HG03342 (cell line): Measurements from ENCODE around the gene PNMA6E.
"Not testable (repeated sequence)": the region's sequence is repeated elsewhere in the genome, so short reads cannot be mapped to it uniquely, and the experiment has no call there.

Experiments used
- ATAC-seq: cut with Tn5 transposase; IDR thresholded peaks from one replicate; pipeline ENCODE4 v1.9.1; 2021; ENCODE audit warnings: mild to moderate bottlenecking, moderate library complexity; ENCODE audit not compliant: unreplicated experiment

Gene PNMA6E

DNA sequence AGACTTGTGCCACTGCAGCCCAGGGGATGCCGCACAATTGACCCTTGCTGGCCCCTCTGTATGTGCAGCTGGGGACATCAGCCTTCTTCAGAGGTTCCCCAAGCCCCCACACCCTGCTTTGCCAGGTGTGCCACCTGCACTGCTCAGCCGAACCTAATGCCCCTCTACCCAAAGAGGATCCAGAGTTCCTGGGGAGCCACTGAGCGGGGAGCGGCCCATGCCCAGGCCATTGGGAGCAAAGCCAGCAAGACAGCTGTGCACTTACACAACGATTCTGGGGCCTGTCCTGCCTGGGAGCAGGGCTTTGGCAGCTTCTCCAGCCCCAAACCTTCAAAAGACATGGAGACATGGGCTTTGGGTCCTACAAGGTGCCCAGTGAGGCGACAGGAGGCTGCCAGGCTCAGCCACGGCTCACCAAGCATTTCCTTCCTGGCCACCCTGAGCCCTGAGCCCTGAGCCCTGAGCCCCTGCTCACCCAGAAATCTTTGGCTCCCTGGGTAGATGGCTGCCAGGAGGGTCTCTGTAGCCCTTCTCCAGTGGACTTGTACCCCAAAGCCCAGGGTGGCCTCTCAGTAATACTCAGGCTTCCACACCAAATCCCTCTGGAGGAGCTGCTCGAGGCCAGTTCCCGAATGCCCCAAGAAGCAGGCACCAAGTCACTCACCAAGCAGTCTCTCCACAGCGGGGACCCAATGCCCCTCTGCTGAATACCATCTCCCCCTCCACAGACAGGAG lies 13.0 kb downstream of the PNMA6E start:
- no peak for ATAC-seq

DNA sequence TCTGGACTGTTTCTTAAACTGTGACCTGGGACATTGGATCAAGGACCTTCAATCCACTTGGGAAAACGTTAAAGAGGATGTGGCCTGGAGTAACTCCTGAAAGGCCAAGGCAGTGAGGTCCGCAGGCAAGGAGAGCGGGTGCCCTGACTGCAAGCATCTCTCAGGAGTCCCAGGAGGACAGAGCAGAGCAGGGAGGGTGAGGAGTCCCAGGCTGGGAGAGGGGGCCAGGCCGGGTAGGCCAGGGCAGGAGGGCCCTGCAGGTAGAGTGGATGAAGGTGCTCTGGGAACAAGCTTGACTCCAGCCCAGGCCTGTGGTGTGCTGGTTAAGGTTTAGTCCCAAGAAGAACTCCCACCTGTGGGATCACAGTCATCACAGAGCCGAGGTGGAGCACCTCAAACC lies 13.8 kb downstream of the PNMA6E start:
- no peak for ATAC-seq

DNA sequence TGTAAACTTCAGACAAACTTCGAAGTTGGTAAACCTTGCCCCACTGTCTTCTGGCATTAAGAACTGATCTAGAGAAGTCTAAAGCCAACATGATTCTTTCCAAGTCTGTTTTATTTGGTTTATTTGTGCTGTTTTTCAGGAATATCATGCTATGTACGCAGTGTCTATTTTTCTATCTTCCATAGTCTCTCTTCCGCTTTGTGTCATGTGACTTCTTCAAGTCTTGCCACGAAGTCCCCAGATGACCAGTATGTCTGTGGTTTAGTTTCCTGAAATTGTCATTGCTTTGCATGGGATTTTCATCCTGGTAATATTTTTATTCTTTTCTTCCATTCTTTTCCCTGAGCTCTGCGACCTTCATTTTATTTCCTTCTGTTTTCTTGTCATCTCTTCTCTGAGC lies 15.1 kb downstream of the PNMA6E start:
- ATAC-seq: no peak

DNA sequence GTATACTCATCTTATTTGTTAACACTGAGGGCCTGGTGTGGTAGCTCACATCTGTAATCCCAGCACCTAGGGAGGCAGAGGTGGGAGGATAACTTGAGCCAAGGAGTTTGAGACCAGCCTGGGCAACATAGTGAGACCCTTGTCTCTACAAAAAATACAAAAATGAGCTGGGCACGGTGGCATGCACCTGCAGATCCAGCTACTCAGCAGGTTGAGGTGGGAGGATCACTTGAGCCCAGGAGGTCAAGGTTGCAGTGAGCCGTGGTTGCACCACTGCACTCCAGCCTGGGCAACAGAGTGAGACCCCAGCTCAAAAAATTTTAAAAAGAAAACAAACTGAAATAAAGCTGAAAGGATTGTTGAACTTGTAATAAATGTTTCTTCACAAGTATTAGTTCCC lies 16.2 kb downstream of the PNMA6E start:
- not testable (repeated sequence) for ATAC-seq

DNA sequence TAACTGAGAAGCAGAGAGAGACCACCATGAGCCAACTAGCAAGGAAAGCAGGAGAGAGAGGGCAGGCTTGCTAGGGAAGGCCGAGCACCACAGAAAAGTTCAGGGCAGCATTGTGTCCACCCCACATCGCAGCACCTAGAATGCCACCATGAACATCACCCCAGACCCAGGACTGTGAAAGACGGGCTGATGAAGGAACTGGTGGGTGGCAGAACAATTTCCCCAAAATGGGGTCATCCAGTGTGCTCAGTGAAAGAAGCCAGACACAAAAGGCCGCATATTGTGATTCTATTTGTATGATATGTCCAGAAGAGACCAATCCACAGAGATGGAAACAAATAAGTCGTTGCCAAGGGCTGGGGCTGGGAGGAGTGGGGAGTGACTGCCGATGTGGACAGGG lies 16.8 kb downstream of the PNMA6E start:
- no peak for ATAC-seq

DNA sequence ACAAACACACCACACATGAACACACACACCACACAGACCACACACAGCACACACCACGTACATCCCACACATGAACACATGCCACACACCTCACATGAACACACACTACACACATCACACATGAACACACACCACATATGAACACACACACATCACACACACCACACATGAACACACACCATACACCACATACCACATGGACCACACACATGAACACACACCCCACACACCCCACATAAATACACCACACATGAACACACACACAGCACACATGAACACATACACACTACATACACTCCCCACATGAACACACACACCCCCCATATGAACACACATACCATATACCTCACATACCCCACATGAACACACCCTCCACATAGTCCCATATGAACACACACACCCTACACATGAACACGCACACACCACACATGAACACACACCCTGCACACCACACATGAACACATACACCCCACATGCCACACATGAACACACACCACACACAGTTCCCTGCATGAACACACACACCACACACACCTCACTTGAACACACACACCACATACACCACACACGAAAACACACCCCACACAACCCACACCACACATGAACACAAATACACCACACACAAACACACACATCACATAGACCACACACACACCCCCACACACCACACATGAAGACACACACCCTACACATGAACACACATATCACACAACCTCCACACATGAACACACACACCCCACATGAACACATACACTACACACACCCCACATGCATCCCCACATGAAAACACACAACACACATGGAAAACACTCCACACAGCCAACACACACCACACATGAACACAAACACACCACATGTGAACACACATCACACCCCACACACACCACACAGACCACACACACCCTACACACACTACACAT lies 18.3 kb downstream of the PNMA6E start:
- ATAC-seq: no peak

DNA sequence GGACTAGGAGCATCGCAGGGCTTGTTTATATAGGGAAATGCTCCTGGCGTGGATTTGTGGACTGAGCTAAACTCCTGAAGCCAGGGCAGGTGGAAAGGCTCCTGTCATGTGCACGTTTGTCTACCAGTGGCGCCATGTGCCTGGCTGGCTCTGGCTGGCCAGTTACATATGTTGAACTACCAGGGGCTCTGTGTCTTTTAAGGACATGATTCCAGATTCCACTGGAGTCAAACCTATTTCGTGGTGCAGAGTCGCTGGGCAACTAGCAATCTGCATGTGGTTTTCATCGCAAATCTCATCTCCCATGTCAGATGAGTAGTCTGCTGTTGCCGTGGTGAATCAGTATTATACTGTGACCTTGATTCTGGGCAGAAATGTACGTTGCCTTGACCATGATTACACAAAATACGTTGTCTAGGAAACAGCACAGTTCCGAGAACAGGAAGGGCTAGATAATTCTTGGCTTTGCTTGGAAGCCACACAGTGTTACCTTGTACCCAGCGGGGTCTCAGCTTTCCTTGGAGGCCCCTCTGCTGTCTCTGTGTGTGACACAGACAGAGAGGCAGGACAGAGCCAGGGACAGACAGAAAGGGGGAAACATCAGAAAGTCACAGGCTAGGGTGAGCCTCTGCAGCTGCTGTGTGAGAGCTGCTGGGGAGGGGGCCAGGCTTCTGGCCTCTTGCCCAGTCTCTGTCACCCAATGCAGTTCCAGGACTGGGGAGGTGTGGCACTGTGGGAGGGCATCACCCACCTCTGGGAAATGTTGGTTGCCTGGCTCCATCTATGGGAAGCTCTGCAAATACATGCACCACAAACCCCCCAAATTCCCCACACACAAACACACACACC lies 19.2 kb downstream of the PNMA6E start:
- ATAC-seq: peak; percentile 59

DNA sequence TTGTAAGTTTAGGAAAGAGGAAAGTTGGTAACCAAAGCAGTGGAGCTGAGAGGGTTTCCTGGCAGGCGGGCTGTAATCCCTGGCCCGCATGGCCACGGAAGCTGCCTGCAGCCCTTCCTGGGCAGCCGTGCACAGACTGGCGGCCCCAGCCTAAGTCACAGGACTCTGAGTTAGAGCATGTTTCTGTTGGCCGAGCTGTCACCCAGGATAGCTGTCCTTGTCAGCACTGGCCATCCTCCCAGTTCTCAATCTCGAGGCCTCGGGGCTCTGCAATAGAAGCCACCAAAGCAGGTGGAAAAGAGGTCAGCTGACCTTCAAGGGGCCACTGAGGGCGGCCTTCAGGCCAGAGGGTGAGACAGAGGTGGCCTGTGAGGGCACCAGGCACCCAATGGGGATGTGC lies 20.5 kb downstream of the PNMA6E start:
- ATAC-seq: no peak

DNA sequence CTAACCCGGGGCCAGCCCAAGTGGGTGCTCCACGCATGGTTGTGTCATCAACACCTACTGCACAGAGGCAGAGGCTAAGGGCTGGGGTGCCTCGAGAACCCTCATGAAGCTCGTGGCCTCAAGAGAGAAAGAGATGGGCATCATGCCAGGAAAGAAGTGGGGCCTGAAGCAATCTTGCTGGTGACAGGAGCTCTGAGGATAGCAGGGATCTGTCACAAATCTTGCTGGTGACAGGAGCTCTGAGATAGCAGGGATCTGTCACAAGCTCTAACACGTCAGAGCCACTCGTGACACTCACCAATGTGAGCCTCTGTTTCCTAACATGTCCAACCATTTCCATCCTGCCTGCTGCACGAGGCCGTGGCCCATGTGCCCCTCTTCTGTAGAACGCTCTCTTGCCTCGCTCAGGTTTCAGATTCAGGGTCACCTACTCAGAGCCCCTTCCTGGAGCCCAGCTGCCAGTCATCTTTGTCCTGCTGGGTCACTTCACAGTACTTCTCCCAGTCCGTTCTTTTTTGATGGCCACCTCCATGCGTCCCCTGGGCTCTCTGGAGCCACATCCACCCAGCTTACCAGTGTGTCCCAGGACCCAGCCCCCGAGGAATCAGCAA lies 21.1 kb downstream of the PNMA6E start:
- ATAC-seq: no peak

DNA sequence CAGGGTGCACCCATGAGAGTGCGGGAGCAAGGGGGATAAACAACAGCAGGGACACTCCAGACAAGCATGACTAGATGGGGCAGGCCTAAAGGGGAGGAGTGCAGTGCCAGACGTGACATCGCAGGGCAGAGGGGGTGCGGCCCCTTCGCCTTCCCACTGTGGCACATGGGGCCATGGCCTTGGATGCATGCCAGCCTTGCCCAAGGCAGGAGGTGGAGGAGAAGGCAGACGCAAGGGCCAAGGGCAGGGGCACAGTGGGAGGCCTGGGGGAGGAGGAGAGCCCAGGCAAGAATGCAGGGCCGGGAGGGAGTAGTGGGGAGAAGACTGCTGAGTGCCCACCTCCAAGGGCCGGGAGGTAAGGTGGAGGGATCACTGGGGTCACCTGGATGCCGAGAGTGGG lies 21.6 kb downstream of the PNMA6E start:
- no peak for ATAC-seq

DNA sequence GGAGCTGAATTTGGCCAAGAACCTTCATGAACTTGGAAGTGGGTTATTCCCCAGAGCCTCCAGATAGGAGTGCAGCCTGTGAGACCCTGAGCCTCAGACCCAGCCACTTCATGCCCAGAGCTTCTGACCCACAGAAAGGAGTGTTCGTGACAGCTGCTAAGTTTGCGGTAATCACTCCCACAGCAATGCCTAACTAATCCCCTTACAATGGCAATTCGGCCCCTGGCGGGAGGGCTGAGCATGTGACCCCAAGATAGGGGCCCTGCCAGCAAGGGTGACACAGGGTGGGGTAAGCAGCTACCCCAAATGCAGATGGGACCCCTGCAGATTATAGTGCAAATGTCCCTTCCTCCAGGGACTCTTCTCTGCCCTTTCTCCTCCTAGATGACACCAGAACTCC lies 22.5 kb downstream of the PNMA6E start:
- ATAC-seq: no peak

DNA sequence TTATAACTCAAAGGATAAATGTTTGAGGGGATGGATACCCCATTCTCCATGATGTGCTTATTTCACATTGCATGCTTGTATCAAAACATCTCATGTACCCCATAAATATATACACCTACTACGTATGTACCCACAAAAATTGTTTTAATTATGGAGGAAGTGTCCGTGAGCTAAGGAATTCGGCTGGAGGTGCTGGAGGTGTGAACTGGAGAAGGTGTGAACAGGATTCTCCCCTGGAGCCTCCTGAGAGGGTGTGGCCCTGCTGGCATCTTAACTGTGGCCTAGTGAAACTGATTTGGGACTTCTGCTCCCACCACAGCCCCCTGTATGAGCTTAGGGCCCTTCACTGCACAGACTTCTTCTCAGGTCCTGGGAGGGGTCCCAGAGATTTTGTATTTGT lies 23.4 kb downstream of the PNMA6E start:
- ATAC-seq: no peak

DNA sequence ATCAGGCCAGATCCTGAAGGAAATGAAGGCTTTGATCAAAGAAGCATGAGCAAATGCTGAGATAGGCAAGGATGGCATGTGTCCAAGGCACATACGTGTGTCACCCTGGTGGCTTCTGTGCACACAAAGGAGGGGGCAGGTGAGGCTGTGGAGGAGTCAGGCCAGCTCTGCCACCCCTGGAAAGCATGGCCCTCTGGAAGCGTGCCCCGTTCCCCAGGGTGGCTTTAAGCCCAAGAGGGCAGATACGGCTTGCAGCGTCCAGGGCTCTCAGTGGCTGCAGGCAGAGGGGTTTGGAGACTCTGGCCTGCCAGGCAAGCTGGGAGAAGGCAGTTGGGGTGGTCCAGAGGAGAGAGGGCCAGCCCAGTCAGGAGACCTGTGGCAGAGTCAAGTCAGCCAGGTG lies 25.6 kb downstream of the PNMA6E start:
- ATAC-seq: no peak

DNA sequence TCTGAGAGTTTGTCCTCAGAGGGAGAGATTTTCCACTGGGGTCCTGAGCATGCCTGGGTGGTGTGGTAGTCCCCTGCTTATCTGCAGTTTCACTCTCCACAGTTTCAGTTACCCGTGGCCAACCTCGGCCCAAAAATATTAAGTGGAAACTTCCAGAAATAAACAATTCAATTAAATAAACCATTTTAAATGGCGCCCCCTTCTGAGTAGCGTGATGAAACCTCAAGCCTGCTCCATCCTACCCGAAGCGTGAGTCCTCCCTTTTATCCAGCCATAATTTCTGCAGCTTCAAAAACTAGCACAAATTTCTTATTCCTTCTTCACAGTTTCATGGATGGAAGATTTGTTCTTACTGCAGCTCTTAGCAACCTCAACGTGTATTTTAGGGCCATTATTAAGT lies 26.7 kb downstream of the PNMA6E start:
- no peak for ATAC-seq

DNA sequence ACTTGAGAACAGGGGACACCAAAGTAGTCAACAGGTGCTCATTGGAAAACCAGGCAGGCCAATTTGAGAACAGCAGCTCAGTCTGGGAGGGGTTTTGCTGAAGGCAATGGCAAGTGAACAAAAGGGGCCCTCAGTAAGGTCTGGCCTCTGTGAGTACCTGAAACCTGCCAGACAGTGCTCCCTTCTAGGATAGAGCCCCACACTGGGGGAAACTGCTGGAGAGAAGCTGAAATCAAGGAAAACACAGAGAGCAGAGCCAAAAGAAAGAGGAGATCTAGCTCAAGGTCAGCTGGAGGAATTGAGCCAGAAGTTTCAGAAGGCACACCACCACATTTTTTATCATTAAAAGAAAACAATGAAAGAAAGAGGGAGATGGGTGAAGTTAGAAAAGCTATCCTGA lies 28.2 kb downstream of the PNMA6E start:
- ATAC-seq: no peak

DNA sequence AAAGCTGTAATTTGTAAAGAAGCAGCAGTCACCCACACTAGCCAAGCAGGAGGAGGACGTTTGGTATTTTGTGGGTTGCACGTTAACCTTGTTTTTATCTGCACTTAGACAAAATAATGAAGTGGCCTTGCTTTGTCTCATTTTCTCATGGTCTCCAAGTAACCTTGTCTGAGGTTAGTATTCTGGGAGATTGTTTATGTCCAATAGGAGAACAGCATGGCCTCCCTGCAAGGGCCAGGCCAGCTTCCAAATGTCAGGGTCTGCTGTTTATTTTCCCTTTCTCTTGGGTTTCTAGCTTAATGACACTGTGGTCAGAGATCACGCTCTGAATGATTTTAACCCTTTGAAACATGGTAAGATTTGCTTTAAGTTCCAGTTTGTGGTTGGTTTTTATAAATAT lies 29.9 kb downstream of the PNMA6E start:
- ATAC-seq: no peak

DNA sequence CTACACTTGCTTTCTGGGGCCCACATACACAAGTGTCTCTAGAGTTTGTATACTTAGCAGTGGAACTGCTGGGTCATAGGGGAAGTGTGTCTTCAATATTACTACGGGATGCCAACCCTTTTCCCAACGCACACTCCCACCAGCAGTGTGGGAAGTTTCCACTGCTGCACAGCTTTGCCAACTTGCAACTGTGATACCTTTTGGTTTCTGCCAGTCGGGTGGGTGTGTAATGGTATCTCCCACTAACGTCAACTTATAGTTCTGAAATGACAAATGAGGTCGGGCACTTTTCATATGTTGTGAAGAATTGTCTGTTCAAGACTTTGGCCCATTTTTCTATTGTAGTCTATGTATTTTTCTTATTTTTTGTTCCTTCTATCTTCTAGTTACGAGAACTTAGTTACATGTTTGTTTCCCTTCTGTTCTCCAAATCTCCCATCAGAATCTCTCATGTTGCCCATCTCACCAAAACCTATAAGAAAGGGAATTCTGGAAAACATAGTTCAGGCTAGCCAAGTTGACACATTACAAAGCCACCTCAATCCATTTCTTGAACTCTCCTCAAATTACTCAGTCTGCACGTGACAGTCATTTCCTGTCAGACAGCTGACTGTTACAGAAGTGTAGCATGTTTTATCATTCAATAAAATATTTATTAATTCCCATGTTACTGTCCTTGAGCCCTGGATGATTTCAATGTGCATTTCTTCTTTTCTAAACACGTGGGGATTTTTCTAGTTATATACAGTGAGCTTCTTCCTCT lies 30.7 kb downstream of the PNMA6E start:
- no peak for ATAC-seq

DNA sequence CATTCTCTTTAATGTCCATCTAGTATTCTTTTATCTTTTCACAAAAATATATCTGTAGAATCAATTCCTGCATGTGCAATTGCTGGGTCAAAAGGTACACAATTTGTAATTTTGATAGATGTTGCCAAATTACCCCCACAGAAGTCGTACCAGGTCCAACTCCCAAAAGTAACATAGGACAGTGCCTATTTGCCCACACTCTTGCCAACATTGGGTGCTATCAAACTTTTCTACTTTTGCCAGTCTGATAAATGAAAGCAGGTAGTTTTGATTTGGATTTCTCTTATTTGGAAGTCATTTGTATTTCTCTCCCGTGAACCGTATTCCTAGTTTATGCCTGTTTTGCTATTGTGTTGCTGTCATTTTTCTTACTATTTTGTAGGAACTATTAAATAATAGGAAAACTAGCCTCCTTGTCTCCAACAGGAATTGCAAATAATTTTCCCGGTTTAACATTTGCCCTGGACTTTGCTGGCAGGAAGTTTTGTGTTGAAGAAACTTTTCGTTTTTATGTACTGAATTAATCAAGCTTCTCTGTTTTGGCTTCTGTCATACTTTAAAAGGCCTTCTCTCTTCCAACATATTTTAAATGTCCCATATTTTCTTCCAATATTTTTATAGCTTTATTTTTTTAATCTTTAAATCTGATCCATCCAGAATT lies 34.1 kb downstream of the PNMA6E start:
- no peak for ATAC-seq

DNA sequence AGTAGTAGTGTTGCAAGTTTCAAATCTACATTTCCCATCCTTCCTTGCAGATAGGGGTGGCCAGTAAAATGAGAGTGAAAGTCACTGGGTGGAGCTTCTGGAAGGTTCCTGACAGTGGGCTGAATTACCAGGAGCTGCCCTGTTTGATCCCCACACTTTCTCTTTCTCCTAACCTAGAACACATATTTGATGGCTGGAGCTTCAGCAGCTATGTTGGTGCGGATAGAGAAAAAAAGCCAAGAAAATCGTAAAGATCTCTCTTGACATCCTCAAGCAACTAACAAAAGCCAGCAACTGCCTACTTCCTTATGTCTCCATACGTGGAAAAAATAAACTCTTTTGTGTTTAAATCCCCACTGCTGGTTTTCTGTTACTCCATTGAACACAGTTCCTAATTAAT lies 35.0 kb downstream of the PNMA6E start:
- no peak for ATAC-seq

DNA sequence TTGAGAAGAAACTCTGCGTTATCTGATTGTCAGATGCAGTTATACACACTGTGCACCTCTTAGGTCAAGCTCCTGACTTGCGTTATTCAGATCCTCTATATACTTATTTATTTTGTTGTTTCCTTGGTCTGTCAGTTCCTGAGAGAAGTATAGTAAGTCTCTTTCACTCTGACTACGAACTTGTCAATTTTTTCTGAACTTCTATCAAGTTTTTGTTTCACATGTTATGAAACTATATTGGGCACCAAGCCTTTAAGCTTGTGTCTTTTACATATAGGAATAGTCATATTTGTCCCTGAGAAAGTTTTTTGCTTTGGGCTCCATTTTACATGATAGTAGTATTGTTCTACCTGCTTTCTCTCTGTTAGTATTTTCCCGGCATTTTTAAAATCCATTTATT lies 35.5 kb downstream of the PNMA6E start:
- peak; percentile 48 for ATAC-seq
